Uterus (tissue), 2 donors: ENCODE measurements around the gene MATCAP1.

Experiments
- POLR2A ChIP-seq, 2 donors: fragments of 450-650 bp; IDR thresholded peaks; one replicate each; pipeline ENCODE4 v1.6.1; 2016; ENCODE audit warnings: antibody characterized with exemption in 2 of 2, mild to moderate bottlenecking in 1 of 2, moderate library complexity in 1 of 2
- TF ChIP-seq, protein P1 (sequence below), 4 experiments: fragments of 200-600 bp in 2 of 4; fragments of 450-650 bp in 2 of 4; sonication (generic) in 2 of 4; IDR thresholded peaks; one replicate each; pipeline ENCODE4 v1.5.1; 2016 to 2019; ENCODE audit warnings: antibody characterized with exemption in 4 of 4, mild to moderate bottlenecking in 2 of 4, moderate library complexity in 1 of 4

GRCh38 chr16:67183284-67183626 is 508 bp downstream of the MATCAP1 start:
- TF ChIP-seq, protein P1, sequence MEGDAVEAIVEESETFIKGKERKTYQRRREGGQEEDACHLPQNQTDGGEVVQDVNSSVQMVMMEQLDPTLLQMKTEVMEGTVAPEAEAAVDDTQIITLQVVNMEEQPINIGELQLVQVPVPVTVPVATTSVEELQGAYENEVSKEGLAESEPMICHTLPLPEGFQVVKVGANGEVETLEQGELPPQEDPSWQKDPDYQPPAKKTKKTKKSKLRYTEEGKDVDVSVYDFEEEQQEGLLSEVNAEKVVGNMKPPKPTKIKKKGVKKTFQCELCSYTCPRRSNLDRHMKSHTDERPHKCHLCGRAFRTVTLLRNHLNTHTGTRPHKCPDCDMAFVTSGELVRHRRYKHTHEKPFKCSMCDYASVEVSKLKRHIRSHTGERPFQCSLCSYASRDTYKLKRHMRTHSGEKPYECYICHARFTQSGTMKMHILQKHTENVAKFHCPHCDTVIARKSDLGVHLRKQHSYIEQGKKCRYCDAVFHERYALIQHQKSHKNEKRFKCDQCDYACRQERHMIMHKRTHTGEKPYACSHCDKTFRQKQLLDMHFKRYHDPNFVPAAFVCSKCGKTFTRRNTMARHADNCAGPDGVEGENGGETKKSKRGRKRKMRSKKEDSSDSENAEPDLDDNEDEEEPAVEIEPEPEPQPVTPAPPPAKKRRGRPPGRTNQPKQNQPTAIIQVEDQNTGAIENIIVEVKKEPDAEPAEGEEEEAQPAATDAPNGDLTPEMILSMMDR (IDR thresholded peaks at IDR 0.05): no peak
- no peak for TF ChIP-seq POLR2A (IDR thresholded peaks at IDR 0.05)
